ENCODE data around the gene TMEM72.

The TMEM72 gene

DNA sequence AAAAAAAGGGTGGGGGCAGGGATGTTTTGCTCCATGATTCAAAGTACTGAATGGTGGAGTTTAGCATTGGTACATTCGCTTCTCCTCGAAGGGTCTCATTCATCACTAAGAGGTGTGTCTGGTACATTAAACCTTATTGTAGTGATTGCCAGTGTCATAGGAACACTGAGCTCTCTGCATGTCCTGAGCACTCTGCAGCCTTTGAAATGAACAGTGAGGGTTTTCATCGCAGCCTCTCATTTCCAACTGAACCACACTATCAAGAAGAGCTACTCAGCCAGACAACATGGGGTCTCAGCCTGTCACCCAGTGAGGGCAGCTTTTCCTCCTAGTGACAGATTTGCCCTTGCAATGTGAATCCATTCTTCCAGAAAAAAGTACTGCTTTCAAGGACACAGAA, 75.0 kb downstream of the TMEM72 start:
- FAIRE-seq = no peak

More for the DNA sequence above, 75.0 kb downstream of the TMEM72 start:
- no peak for DNase-seq (ENCODE audit: extremely low spot score, insufficient read length, low read depth)

Measured in GM18507 (cell line).